SK-N-SH (cell line): ENCODE measurements around the gene HIRA. TPM values are rescaled to one million over a fixed set of nuclear protein-coding genes. Genes with fewer than 3 reads are reported as not detected.

ENCODE experiments used
- CTCF ChIA-PET: fragments of 300-600, 350-600 bp; formaldehyde crosslinking; extraction: SDS; loops from one replicate; lab custom pipeline; 2021; lab: Yijun Ruan, JAX
- POLR2A ChIA-PET: fragments of 350-600 bp; sonication (Branson Sonifier 250); formaldehyde crosslinking; extraction: SDS; loops from one replicate; lab custom pipeline; 2020; ENCODE audit warnings: antibody characterized with exemption, inconsistent platforms; lab: Yijun Ruan, JAX
- DNase-seq: peaks from one replicate; pipeline ENCODE4 v3.0.0; 2012
- H2AFZ ChIP-seq: fragments of 200-600 bp; sonication (generic); 2 replicates; pipeline ENCODE4 v1.8.1; 2016; ENCODE audit warnings: antibody characterized with exemption, mild to moderate bottlenecking, low read depth
- H3F3A ChIP-seq: fragments of 200-600 bp; sonication (generic); replicated peaks from 2 replicates; pipeline ENCODE3; 2016; ENCODE audit warnings: antibody characterized with exemption, mild to moderate bottlenecking; ENCODE audit not compliant: insufficient read depth
- H3K27ac ChIP-seq, 2 experiments: fragments of 200-500 bp in 1 of 2; fragments of 200-600 bp in 1 of 2; sonication (Bioruptor generic) in 1 of 2; sonication (generic), shearing (Covaris generic) in 1 of 2; 2 replicates each; pipeline versions ENCODE4 v1.5.1 to v1.6.1; 2014 to 2016; ENCODE audit warnings: low read depth in 2 of 2, inconsistent platforms in 1 of 2, low read length in 1 of 2, mild to moderate bottlenecking in 1 of 2, mixed read lengths in 1 of 2
- H3K27me3 ChIP-seq: fragments of 200-600 bp; sonication (generic), shearing (Covaris generic); 2 replicates; pipeline ENCODE4 v1.6.1; 2016; ENCODE audit warnings: mixed run types; ENCODE audit not compliant: insufficient read depth
- H3K36me3 ChIP-seq, 2 experiments: fragments of 200-500 bp in 1 of 2; fragments of 200-600 bp in 1 of 2; sonication (Bioruptor generic) in 1 of 2; sonication (generic) in 1 of 2; replicated peaks in 1 of 2; 2 replicates each; pipeline versions ENCODE3 to v1.5.1; 2014 to 2016; ENCODE audit warnings: low read length in 1 of 2, mild to moderate bottlenecking in 1 of 2; ENCODE audit not compliant: insufficient read depth in 2 of 2, control insufficient read depth in 1 of 2
- H3K4me1 ChIP-seq, 2 experiments: fragments of 200-500 bp in 1 of 2; fragments of 200-600 bp in 1 of 2; sonication (Bioruptor generic) in 1 of 2; sonication (generic), shearing (Covaris generic) in 1 of 2; 2 replicates each; pipeline versions ENCODE4 v1.5.1 to v1.6.1; 2014 to 2016; ENCODE audit warnings: low read depth in 1 of 2, low read length in 1 of 2, mixed run types in 1 of 2; ENCODE audit not compliant: insufficient read depth in 2 of 2, control insufficient read depth in 1 of 2
- H3K4me2 ChIP-seq: fragments of 200-600 bp; sonication (generic), shearing (Covaris generic); 2 replicates; pipeline ENCODE4 v1.6.1; 2017; ENCODE audit warnings: mixed run types
- H3K4me3 ChIP-seq, 2 experiments: fragments of 200-500 bp in 1 of 2; fragments of 200-600 bp in 1 of 2; sonication (Bioruptor generic) in 1 of 2; sonication (generic), shearing (Covaris generic) in 1 of 2; 2 replicates each; pipeline versions ENCODE4 v1.5.1 to v1.8.1; 2014 to 2016; ENCODE audit warnings: low read depth in 2 of 2, inconsistent platforms in 1 of 2, low read length in 1 of 2, mild to moderate bottlenecking in 1 of 2, mixed read lengths in 1 of 2, moderate library complexity in 1 of 2
- H3K79me2 ChIP-seq: fragments of 200-600 bp; sonication (generic); 2 replicates; pipeline ENCODE4 v1.8.1; 2017; ENCODE audit warnings: mild to moderate bottlenecking; ENCODE audit not compliant: insufficient read depth
- H3K9ac ChIP-seq: fragments of 200-600 bp; sonication (generic); 2 replicates; pipeline ENCODE4 v1.6.1; 2017; ENCODE audit warnings: mixed run types
- H3K9me2 ChIP-seq: fragments of 200-600 bp; sonication (generic); 2 replicates; pipeline ENCODE4 v1.6.1; 2017; ENCODE audit warnings: mixed run types
- H3K9me3 ChIP-seq: fragments of 200-600 bp; sonication (generic); 2 replicates; pipeline ENCODE4 v1.6.1; 2017; ENCODE audit warnings: mixed run types, mild to moderate bottlenecking, moderate library complexity
- H4K20me1 ChIP-seq: fragments of 200-600 bp; sonication (generic); 2 replicates; pipeline ENCODE4 v1.6.1; 2017; ENCODE audit warnings: mild to moderate bottlenecking, mixed run types; ENCODE audit not compliant: insufficient read depth
- CTCF ChIP-seq: fragments of 200-600 bp; sonication (generic); IDR thresholded peaks from 2 replicates; pipeline ENCODE4 v1.6.1; 2017; ENCODE audit warnings: antibody characterized with exemption, mild to moderate bottlenecking, moderate library complexity
- ELF1 ChIP-seq: IDR thresholded peaks from 2 replicates; pipeline ENCODE4 v1.4.0; 2012
- EP300 ChIP-seq, 2 experiments: IDR thresholded peaks; 2 replicates each; pipeline versions ENCODE4 v1.4.0 to v1.6.1; 2012; ENCODE audit warnings: borderline replicate concordance in 1 of 2, low read depth in 1 of 2, low read length in 1 of 2
- EZH2phosphoT487 ChIP-seq: fragments of 200-600 bp; sonication (generic); IDR thresholded peaks from 2 replicates; pipeline ENCODE4 v1.6.1; 2017; ENCODE audit warnings: low read depth, mixed run types, mild to moderate bottlenecking, antibody characterized with exemption, moderate library complexity, borderline replicate concordance
- FOSL2 ChIP-seq: IDR thresholded peaks from 2 replicates; pipeline ENCODE4 v1.4.0; 2012; ENCODE audit warnings: low read depth, mild to moderate bottlenecking, moderate library complexity, borderline replicate concordance
- FOXJ3 ChIP-seq: sonication (generic); formaldehyde crosslinking; IDR thresholded peaks from 2 replicates; pipeline ENCODE4 v1.5.1; 2020; ENCODE audit warnings: mild to moderate bottlenecking, missing genetic modification reagents
- GABPA ChIP-seq: IDR thresholded peaks from 2 replicates; pipeline ENCODE4 v1.4.0; 2012; ENCODE audit warnings: low read depth, mild to moderate bottlenecking
- GATA2 ChIP-seq: sonication (generic); formaldehyde crosslinking; IDR thresholded peaks from 2 replicates; pipeline ENCODE4 v1.5.0; 2020; ENCODE audit warnings: mild to moderate bottlenecking, missing genetic modification reagents
- MAX ChIP-seq: IDR thresholded peaks from 2 replicates; pipeline ENCODE4 v1.4.0; 2012; ENCODE audit warnings: low read depth
- MEF2A ChIP-seq: IDR thresholded peaks from 2 replicates; pipeline ENCODE4 v1.4.0; 2012; ENCODE audit warnings: low read depth, borderline replicate concordance
- POLR2AphosphoS5 ChIP-seq: IDR thresholded peaks from 2 replicates; pipeline ENCODE4 v1.6.1; 2012; ENCODE audit warnings: low read depth, low read length
- RAD21 ChIP-seq: IDR thresholded peaks from 2 replicates; pipeline ENCODE4 v1.6.1; 2012; ENCODE audit warnings: mild to moderate bottlenecking, low read length
- RFX5 ChIP-seq: IDR thresholded peaks from 2 replicates; pipeline ENCODE4 v1.6.1; 2012; ENCODE audit warnings: mild to moderate bottlenecking, improper control_type of control experiment, low read length
- RXRA ChIP-seq: IDR thresholded peaks from 2 replicates; pipeline ENCODE4 v1.4.0; 2012; ENCODE audit warnings: low read depth, mild to moderate bottlenecking, borderline replicate concordance
- SIN3A ChIP-seq: IDR thresholded peaks from 2 replicates; pipeline ENCODE4 v1.6.1; 2012; ENCODE audit warnings: low read depth, mild to moderate bottlenecking, low read length, moderate library complexity, borderline replicate concordance
- SMC3 ChIP-seq: IDR thresholded peaks from 2 replicates; pipeline ENCODE4 v1.6.1; 2012; ENCODE audit warnings: low read depth, low read length, improper control_type of control experiment
- TEAD4 ChIP-seq: IDR thresholded peaks from 2 replicates; pipeline ENCODE4 v1.4.0; 2012; ENCODE audit warnings: mild to moderate bottlenecking, borderline replicate concordance; ENCODE audit not compliant: insufficient read depth
- WGBS: methylation state at CpG from one replicate; pipeline ENCODE4 v1.1.6; 2017; ENCODE audit warnings: low lambda C conversion rate; 5-methylcytosine and 5-hydroxymethylcytosine counted together
- polyA plus RNA-seq, 3 experiments: library from polyadenylated mRNA; depleted of rRNA; stranded (reverse); fragments of >200 nt; gene quantifications; 2 replicates each; pipeline ENCODE4 v1.2.3, GENCODE V29; 2012
- TF ChIP-seq, protein P1 (sequence below): IDR thresholded peaks from 2 replicates; pipeline ENCODE4 v1.6.1; 2012; ENCODE audit warnings: mild to moderate bottlenecking, low read depth, low read length, moderate library complexity
- TF ChIP-seq, protein P2 (sequence below): fragments of 150-350 bp; IDR thresholded peaks from 2 replicates; pipeline ENCODE4 v1.6.1; 2016; ENCODE audit warnings: mild to moderate bottlenecking, low read depth, low read length
- TF ChIP-seq, protein P3 (sequence below): IDR thresholded peaks from 2 replicates; pipeline ENCODE4 v1.4.0; 2012; ENCODE audit warnings: low read depth, borderline replicate concordance

The HIRA gene
- polyA plus RNA-seq, 1 of the 3 experiments (the other 2 are of a cell fraction) = 21.0 TPM

DNA sequence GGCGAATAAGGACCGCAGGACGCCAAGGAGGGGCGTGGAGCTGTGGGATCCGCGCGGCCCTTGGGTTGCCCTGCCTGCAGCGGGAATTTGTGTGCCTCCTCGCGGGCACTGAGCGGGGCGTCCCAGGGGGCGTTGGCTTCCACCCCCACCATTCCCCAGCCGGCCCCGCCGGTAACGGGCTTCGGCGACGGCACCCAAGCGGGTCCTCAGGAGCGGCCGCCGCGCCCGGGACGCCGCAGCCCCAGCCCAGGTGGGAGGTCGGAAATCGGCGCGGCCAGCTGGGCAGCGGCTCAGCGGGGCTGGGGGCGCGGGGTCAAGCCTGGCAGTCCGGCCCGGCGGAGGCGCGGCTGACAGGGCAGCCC lies 140.3 kb downstream of the HIRA start (continued):
- no peak for TF ChIP-seq CTCF
- TF ChIP-seq MEF2A = no peak
- TF ChIP-seq TEAD4 = no peak

GRCh38 chr22:19290400-19291217 lies 140.9 kb downstream of the HIRA start:
- no peaks in the 10 kb centered on the region for H3K36me3 ChIP-seq
- no peak for DNase-seq
- peak overlapping the region; percentile 16 to 50; a peak in 2 of 4 replicates for H3K27ac ChIP-seq
- H2AFZ ChIP-seq = peak overlapping the region; percentile 62; the same call in 1 of the 2 replicates
- no peaks in the 10 kb centered on the region for H4K20me1 ChIP-seq
- H3K4me1 ChIP-seq = peaks cover 14 to 25% of the 10 kb centered on the region in 2 experiments
- H3K9me2 ChIP-seq = no peaks in the 10 kb centered on the region
- peaks cover 34% of the 10 kb centered on the region; the same call in 1 of the 2 replicates for H3K79me2 ChIP-seq
- WGBS = 33% methylated on average over 24 of the region's 27 CpGs
- ChIA-PET POLR2A (interaction anchor here (0.9 kb wide), 1 partner anchor 112 kb away, joined by 5 read pairs; the partner anchor contains the start of gene SLC25A1), CTCF (interaction anchor here (1.1 to 2.5 kb wide), 4 partner anchors 10 to 112 kb away, joined by 3 to 9 read pairs (median 6); partner anchors contain the start of gene SLC25A1)
- H3F3A ChIP-seq = peaks cover 10% of the 10 kb centered on the region
- H3K4me2 ChIP-seq = peak overlapping the region; percentile 87
- H3K9ac ChIP-seq = peak overlapping the region; percentile 86
- H3K4me3 ChIP-seq = peak overlapping the region; percentile 84 to 92
- TF ChIP-seq EP300 (IDR thresholded peaks at IDR 0.05; ENCODE audit: borderline replicate concordance in 1 of 2, low read depth in 1 of 2, low read length in 1 of 2) = no peak
- no peak for TF ChIP-seq RAD21
- no peak for TF ChIP-seq GABPA
- TF ChIP-seq MAX = no peak
- TF ChIP-seq FOSL2 = no peak
- TF ChIP-seq POLR2AphosphoS5 = no peak
- TF ChIP-seq SMC3 = no peak
- no peak for TF ChIP-seq GATA2
- no peak for TF ChIP-seq ELF1
- TF ChIP-seq RXRA = no peak
- no peak for TF ChIP-seq RFX5
- TF ChIP-seq, protein P1, sequence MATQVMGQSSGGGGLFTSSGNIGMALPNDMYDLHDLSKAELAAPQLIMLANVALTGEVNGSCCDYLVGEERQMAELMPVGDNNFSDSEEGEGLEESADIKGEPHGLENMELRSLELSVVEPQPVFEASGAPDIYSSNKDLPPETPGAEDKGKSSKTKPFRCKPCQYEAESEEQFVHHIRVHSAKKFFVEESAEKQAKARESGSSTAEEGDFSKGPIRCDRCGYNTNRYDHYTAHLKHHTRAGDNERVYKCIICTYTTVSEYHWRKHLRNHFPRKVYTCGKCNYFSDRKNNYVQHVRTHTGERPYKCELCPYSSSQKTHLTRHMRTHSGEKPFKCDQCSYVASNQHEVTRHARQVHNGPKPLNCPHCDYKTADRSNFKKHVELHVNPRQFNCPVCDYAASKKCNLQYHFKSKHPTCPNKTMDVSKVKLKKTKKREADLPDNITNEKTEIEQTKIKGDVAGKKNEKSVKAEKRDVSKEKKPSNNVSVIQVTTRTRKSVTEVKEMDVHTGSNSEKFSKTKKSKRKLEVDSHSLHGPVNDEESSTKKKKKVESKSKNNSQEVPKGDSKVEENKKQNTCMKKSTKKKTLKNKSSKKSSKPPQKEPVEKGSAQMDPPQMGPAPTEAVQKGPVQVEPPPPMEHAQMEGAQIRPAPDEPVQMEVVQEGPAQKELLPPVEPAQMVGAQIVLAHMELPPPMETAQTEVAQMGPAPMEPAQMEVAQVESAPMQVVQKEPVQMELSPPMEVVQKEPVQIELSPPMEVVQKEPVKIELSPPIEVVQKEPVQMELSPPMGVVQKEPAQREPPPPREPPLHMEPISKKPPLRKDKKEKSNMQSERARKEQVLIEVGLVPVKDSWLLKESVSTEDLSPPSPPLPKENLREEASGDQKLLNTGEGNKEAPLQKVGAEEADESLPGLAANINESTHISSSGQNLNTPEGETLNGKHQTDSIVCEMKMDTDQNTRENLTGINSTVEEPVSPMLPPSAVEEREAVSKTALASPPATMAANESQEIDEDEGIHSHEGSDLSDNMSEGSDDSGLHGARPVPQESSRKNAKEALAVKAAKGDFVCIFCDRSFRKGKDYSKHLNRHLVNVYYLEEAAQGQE = no peak
- no peak for TF ChIP-seq FOXJ3 (CRISPR knock-in tag)
- no peak for TF ChIP-seq SIN3A
- TF ChIP-seq MEF2A = no peak
- TF ChIP-seq, protein P2, sequence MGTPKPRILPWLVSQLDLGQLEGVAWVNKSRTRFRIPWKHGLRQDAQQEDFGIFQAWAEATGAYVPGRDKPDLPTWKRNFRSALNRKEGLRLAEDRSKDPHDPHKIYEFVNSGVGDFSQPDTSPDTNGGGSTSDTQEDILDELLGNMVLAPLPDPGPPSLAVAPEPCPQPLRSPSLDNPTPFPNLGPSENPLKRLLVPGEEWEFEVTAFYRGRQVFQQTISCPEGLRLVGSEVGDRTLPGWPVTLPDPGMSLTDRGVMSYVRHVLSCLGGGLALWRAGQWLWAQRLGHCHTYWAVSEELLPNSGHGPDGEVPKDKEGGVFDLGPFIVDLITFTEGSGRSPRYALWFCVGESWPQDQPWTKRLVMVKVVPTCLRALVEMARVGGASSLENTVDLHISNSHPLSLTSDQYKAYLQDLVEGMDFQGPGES = no peak
- TF ChIP-seq, protein P3, sequence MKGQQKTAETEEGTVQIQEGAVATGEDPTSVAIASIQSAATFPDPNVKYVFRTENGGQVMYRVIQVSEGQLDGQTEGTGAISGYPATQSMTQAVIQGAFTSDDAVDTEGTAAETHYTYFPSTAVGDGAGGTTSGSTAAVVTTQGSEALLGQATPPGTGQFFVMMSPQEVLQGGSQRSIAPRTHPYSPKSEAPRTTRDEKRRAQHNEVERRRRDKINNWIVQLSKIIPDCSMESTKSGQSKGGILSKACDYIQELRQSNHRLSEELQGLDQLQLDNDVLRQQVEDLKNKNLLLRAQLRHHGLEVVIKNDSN = no peak
- no peak for TF ChIP-seq EZH2phosphoT487
- no peaks in the 10 kb centered on the region for H3K9me3 ChIP-seq
- H3K27me3 ChIP-seq = no peaks in the 10 kb centered on the region
